GM12878 (cell line): ENCODE results near the gene SEC14L1. TPM values are rescaled to one million over a fixed set of nuclear protein-coding genes. Genes with fewer than 3 reads are reported as not detected.

ENCODE experiments used
- ATAC-seq: fragments of 200-7000 bp; cut with Tn5 transposase; 3 replicates; pipeline ENCODE4 v1.9.1; 2020; ENCODE audit warnings: mild to moderate bottlenecking, moderate library complexity
- BruUV-seq: library from RNA; stranded (reverse); fragments of 400-500 nt; replicated peaks from 2 replicates; lab custom pipeline; 2021; lab: Mats Ljungman, UMichigan
- CTCF ChIA-PET: fragments of 300-600 bp; sonication (Branson Sonifier 250); formaldehyde crosslinking; extraction: SDS; loops from one replicate; lab custom pipeline; 2021; ENCODE audit warnings: inconsistent platforms; lab: Yijun Ruan, JAX
- POLR2A ChIA-PET: fragments of 350-600 bp; formaldehyde crosslinking; extraction: SDS; loops from one replicate; lab custom pipeline; 2021; ENCODE audit warnings: inconsistent platforms; lab: Charles Lee
- RAD21 ChIA-PET: fragments of 300-600 bp; sonication (Branson Sonifier 250); formaldehyde crosslinking; loops from one replicate; lab custom pipeline; 2023; ENCODE audit warnings: antibody characterized with exemption; ENCODE audit not compliant: unreplicated experiment; lab: Charles Lee
- SMC1A ChIA-PET: fragments of 300-600 bp; sonication (Branson Sonifier 250); formaldehyde crosslinking; loops from one replicate; lab custom pipeline; 2023; ENCODE audit not compliant: unreplicated experiment, uncharacterized antibody; lab: Charles Lee
- DNase-seq: peaks from one replicate; pipeline ENCODE4 v3.0.0-alpha.2; 2011; ENCODE audit warnings: low read depth, low spot score
- FAIRE-seq: peaks from 3 replicates; lab custom pipeline; 2011; peaks lifted over from hg19 to GRCh38; lab: Jason Lieb, UNC
- H2AFZ ChIP-seq: 2 replicates; pipeline ENCODE4 v1.6.0; 2011; ENCODE audit warnings: low read depth, low read length, control low read depth; ENCODE audit not compliant: control insufficient read depth
- H3K27ac ChIP-seq: 2 replicates; pipeline ENCODE4 v1.5.1; 2011; ENCODE audit warnings: control low read depth; ENCODE audit not compliant: control insufficient read depth, insufficient read depth
- H3K27me3 ChIP-seq, 2 experiments: replicated peaks in 1 of 2; 2 replicates each; pipeline versions ENCODE4 v1.6.0 to v1.6.1; 2011; ENCODE audit warnings: low read length in 1 of 2; ENCODE audit not compliant: control insufficient read depth in 2 of 2, insufficient read depth in 2 of 2
- H3K36me3 ChIP-seq, 2 experiments: 2 replicates each; pipeline ENCODE4 v1.5.1; 2011; ENCODE audit warnings: low read length in 1 of 2; ENCODE audit not compliant: control insufficient read depth in 2 of 2, insufficient read depth in 2 of 2
- H3K4me1 ChIP-seq: 2 replicates; pipeline ENCODE4 v1.6.1; 2011; ENCODE audit warnings: mild to moderate bottlenecking, low read length, moderate library complexity, mixed read lengths; ENCODE audit not compliant: control insufficient read depth, insufficient read depth
- H3K4me2 ChIP-seq: 2 replicates; pipeline ENCODE4 v1.6.0; 2011; ENCODE audit warnings: control low read depth; ENCODE audit not compliant: control insufficient read depth, insufficient read depth
- H3K4me3 ChIP-seq: fragments of 200-600 bp; sonication (generic); 2 replicates; pipeline ENCODE4 v1.5.1; 2016
- H3K79me2 ChIP-seq: 2 replicates; pipeline ENCODE4 v1.6.0; 2011; ENCODE audit warnings: low read length; ENCODE audit not compliant: control insufficient read depth, insufficient read depth
- H3K9ac ChIP-seq: 2 replicates; pipeline ENCODE4 v1.8.0; 2011; ENCODE audit warnings: low read length, control low read depth, mixed read lengths; ENCODE audit not compliant: control insufficient read depth, insufficient read depth
- H3K9me3 ChIP-seq: replicated peaks from 3 replicates; pipeline ENCODE4 v1.5.1; 2011; ENCODE audit warnings: mild to moderate bottlenecking, low read length; ENCODE audit not compliant: control insufficient read depth, insufficient read depth
- H4K20me1 ChIP-seq: 2 replicates; pipeline ENCODE4 v1.6.0; 2011; ENCODE audit not compliant: control insufficient read depth, insufficient read depth
- BHLHE40 ChIP-seq, 2 experiments: fragments of 450-650 bp in 1 of 2; IDR thresholded peaks; 2 replicates each; pipeline ENCODE4 v1.6.1; 2011 to 2017; ENCODE audit warnings: low read depth in 2 of 2, borderline replicate concordance in 1 of 2, improper control_type of control experiment in 1 of 2, low read length in 1 of 2, mild to moderate bottlenecking in 1 of 2
- CREM ChIP-seq: IDR thresholded peaks from 2 replicates; pipeline ENCODE4 v1.6.1; 2014; ENCODE audit warnings: antibody characterized with exemption, low read depth
- EED ChIP-seq: sonication (generic); IDR thresholded peaks from 2 replicates; pipeline ENCODE4 v1.6.1; 2016; ENCODE audit warnings: antibody characterized with exemption, low read depth
- ETV6 ChIP-seq, 2 experiments: fragments of 450-650 bp in 1 of 2; IDR thresholded peaks in 1 of 2; conservative IDR thresholded peaks in 1 of 2; 2 replicates each; pipeline ENCODE4 v1.6.1; 2014; ENCODE audit warnings: antibody characterized with exemption in 1 of 2, borderline replicate concordance in 1 of 2, low read depth in 1 of 2, mild to moderate bottlenecking in 1 of 2, moderate library complexity in 1 of 2
- NRF1 ChIP-seq: conservative IDR thresholded peaks from 2 replicates; pipeline ENCODE4 v1.6.1; 2011; ENCODE audit warnings: mild to moderate bottlenecking, low read depth, low read length, improper control_type of control experiment
- PAX8 ChIP-seq: fragments of 450-650 bp; IDR thresholded peaks from 2 replicates; pipeline ENCODE4 v1.6.1; 2017; ENCODE audit warnings: mild to moderate bottlenecking, moderate library complexity
- POLR2A ChIP-seq: IDR thresholded peaks from 2 replicates; pipeline ENCODE4 v1.6.1; 2011; ENCODE audit warnings: low read depth, mild to moderate bottlenecking, low read length
- RUNX3 ChIP-seq: IDR thresholded peaks from 2 replicates; pipeline ENCODE4 v1.6.1; 2012; ENCODE audit warnings: low read length, inconsistent platforms
- TCF7 ChIP-seq: IDR thresholded peaks from 2 replicates; pipeline ENCODE4 v1.6.1; 2014; ENCODE audit warnings: antibody characterized with exemption, borderline replicate concordance
- ZSCAN29 ChIP-seq: fragments of 450-650 bp; IDR thresholded peaks from 2 replicates; pipeline ENCODE4 v1.6.1; 2017; ENCODE audit warnings: mild to moderate bottlenecking, moderate library complexity
- WGBS: methylation state at CpG from one replicate; pipeline ENCODE4 v1.1.6; 2016; ENCODE audit warnings: low lambda C conversion rate; ENCODE audit not compliant: insufficient replicate concordance, insufficient coverage; ENCODE audit errors: missing lambda C conversion rate; 5-methylcytosine and 5-hydroxymethylcytosine counted together
- in situ Hi-C: fragments of 300-500 bp; cut with MboI; formaldehyde crosslinking; loops from 9 replicates; pipeline ENCODE4 v1.14.3; 2018; ENCODE audit warnings: mixed read lengths
- intact Hi-C: fragments of 100-400 bp; cut with micrococcal nuclease; formaldehyde crosslinking; loops from one replicate; pipeline ENCODE4 v1.14.2; 2022; ENCODE audit not compliant: unreplicated experiment
- polyA plus RNA-seq, 11 experiments: library from polyadenylated mRNA; depleted of rRNA in 4 of 11; unstranded in 6 of 11; stranded (reverse) in 5 of 11; fragments of >200 nt; fragmentation: Nextera tagmentation in 4 of 11; fragmentation: Illumina TruSeq in 1 of 11; extraction: Ambion mirVana in 4 of 11; extraction: Trizol in 1 of 11; gene quantifications; 1 replicate in 1 of 11; 2 replicates in 10 of 11; pipeline versions ENCODE4 v1.2.1 to v1.2.3, GENCODE V29; 2011 to 2016; ENCODE audit warnings: inconsistent platforms in 2 of 11, missing spikeins in 2 of 11, low read depth in 1 of 11
- total RNA-seq, 4 experiments: library from RNA; depleted of rRNA in 3 of 4; stranded (reverse); fragments of >200 nt in 3 of 4; fragmentation: Illumina TruSeq in 1 of 4; extraction: Trizol in 1 of 4; gene quantifications; 2 replicates each; pipeline versions ENCODE4 v1.2.1 to v1.2.3, GENCODE V29; 2013 to 2021
- TF ChIP-seq, protein P1 (sequence below): fragments of 450-650 bp; formaldehyde crosslinking; IDR thresholded peaks from 2 replicates; pipeline ENCODE4 v1.5.0; 2022; ENCODE audit warnings: mild to moderate bottlenecking, missing genetic modification characterization
- TF ChIP-seq, protein P2 (sequence below): IDR thresholded peaks from 2 replicates; pipeline ENCODE4 v1.6.1; 2011; ENCODE audit warnings: borderline replicate concordance, low read depth, mild to moderate bottlenecking, moderate library complexity, mixed read lengths, low read length; ENCODE audit not compliant: insufficient read depth; ENCODE audit errors: extremely low read length

Gene SEC14L1
- total and polyA plus RNA-seq, 10 of the 15 experiments (the other 5 are each of a cell fraction or from before 2014, with no cell fraction given): 6.3 to 66.1 (median 33.5) TPM

DNA sequence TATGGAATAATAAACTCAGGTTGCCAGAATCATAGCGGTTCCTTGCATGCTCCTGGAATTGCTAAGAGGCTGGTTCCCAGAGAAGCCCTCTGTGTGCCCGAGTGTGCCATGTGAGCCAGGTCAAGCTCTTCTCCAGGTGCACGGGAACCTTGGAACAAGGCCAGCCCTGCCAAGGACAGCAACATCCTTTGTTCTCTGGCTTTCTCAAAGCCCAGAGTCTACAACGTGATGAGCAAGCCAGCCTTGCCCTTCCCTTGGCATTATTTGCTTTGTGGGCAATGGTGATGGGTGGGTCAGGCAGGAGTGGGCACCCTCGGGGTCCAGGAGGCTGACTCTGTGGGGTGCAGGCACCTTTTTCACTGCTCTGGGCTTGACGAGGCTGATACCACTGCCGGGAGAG is 14.2 kb upstream of the SEC14L1 start (continued):
- TF ChIP-seq, protein P1, sequence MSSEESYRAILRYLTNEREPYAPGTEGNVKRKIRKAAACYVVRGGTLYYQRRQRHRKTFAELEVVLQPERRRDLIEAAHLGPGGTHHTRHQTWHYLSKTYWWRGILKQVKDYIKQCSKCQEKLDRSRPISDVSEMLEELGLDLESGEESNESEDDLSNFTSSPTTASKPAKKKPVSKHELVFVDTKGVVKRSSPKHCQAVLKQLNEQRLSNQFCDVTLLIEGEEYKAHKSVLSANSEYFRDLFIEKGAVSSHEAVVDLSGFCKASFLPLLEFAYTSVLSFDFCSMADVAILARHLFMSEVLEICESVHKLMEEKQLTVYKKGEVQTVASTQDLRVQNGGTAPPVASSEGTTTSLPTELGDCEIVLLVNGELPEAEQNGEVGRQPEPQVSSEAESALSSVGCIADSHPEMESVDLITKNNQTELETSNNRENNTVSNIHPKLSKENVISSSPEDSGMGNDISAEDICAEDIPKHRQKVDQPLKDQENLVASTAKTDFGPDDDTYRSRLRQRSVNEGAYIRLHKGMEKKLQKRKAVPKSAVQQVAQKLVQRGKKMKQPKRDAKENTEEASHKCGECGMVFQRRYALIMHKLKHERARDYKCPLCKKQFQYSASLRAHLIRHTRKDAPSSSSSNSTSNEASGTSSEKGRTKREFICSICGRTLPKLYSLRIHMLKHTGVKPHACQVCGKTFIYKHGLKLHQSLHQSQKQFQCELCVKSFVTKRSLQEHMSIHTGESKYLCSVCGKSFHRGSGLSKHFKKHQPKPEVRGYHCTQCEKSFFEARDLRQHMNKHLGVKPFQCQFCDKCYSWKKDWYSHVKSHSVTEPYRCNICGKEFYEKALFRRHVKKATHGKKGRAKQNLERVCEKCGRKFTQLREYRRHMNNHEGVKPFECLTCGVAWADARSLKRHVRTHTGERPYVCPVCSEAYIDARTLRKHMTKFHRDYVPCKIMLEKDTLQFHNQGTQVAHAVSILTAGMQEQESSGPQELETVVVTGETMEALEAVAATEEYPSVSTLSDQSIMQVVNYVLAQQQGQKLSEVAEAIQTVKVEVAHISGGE (CRISPR knock-in tag): no peak
- TF ChIP-seq ZSCAN29: no peak
- TF ChIP-seq, all 136 proteins: peak for 0

DNA sequence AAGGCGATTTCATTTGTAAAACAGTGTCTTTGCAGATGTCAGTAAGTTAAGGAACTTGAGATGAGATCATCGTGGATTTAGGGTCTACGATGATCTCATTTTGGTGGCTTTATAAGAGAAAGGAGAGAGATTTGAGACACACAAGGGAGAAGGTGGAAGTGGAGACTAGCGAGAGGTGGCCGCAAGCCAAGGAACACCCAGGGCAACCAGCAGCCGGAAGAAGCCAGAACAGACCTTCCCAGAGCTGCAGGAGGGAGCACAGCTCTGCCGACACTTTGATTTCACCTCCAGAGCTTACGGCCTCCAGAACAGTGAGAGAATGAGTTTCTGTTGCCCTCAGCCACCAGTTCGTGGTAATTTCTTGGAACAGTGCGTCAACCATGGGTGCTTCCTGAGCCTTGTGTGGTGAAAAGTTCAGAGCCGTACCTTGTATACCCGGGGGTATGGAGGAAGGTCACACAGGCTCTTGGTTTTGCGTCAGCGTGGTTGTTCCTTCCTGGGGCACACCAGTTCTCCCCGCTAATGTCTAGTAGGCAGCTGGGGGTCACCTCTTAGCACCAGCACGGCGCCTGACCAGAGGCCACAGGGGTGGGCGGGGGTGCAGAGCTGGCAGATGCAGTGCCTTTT is 12.9 kb upstream of the SEC14L1 start:
- DNase-seq (no peak), ATAC-seq (no peak), FAIRE-seq (no peak)
- in situ Hi-C loops (no loop called here), intact Hi-C loops (no loop called here)
- ChIA-PET SMC1A (interaction anchor here (1.2 kb wide), 1 partner anchor 21 kb away, joined by 4 read pairs; no protein-coding TSS in a partner anchor), CTCF (interaction anchor here (2.5 kb wide), 1 partner anchor 18 kb away, joined by 7 read pairs; no protein-coding TSS in a partner anchor), RAD21 (no interaction called here), POLR2A (interaction anchor here (0.8 kb wide), 1 partner anchor 13 kb away, joined by 13 read pairs; no protein-coding TSS in a partner anchor)
- Histone ChIP-seq H3K9ac (peak overlapping the region; percentile 50; the same call in 1 of the 2 replicates), H3K4me1 (peaks cover 5% of the 10 kb centered on the region), H3K36me3 (no peaks in the 10 kb centered on the region), H3K4me3 (no peak overlapping the region), H2AFZ (peak overlapping the region; percentile 90), H4K20me1 (no peaks in the 10 kb centered on the region), H3K9me3 (no peaks in the 10 kb centered on the region), H3K79me2 (no peaks in the 10 kb centered on the region), H3K27ac (no peak overlapping the region), H3K27me3 (no peaks in the 10 kb centered on the region), H3K4me2 (peak overlapping the region; percentile 77)
- BruUV-seq: no TSS peak
- WGBS: 19% methylated on average over 18 of the region's 18 CpGs
- TF ChIP-seq POLR2A: 0 out of 2 replicates have a peak, but pooled peaks have one; percentile 34
- no peak for TF ChIP-seq TCF7
- no peak for TF ChIP-seq PAX8
- TF ChIP-seq EED: peak; percentile 36; the same call in 1 of the 2 replicates
- TF ChIP-seq NRF1: no peak
- no peak for TF ChIP-seq CREM
- TF ChIP-seq, protein P2, sequence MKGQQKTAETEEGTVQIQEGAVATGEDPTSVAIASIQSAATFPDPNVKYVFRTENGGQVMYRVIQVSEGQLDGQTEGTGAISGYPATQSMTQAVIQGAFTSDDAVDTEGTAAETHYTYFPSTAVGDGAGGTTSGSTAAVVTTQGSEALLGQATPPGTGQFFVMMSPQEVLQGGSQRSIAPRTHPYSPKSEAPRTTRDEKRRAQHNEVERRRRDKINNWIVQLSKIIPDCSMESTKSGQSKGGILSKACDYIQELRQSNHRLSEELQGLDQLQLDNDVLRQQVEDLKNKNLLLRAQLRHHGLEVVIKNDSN: no peak
- peak; percentile 31; the same call in 1 of the 2 replicates for TF ChIP-seq RUNX3
- no peak for TF ChIP-seq BHLHE40 (IDR thresholded peaks at IDR 0.05; ENCODE audit: borderline replicate concordance in 1 of 2, low read depth in 2 of 2, low read length in 1 of 2)
- 0 out of 4 replicates have a peak, but pooled peaks of 1 of the 2 experiments have one; percentile 6 for TF ChIP-seq ETV6 (conservative IDR thresholded peaks at IDR 0.05 in 1 of 2, IDR thresholded peaks at IDR 0.05 in 1 of 2; ENCODE audit: borderline replicate concordance in 1 of 2, low read depth in 1 of 2)
